22Rv1 (cell line): ENCODE data around the gene PLIN3.

Experiments used
- H3K27ac ChIP-seq: fragments of 450-650 bp; 2 replicates; pipeline ENCODE4 v1.5.1; 2017
- CTCF ChIP-seq: fragments of 450-650 bp; IDR thresholded peaks from 2 replicates; pipeline ENCODE4 v1.5.1; 2017; ENCODE audit warnings: mild to moderate bottlenecking
- ZFX ChIP-seq: fragments of 450-650 bp; IDR thresholded peaks from 2 replicates; pipeline ENCODE4 v1.6.1; 2017; ENCODE audit warnings: antibody characterized with exemption, borderline replicate concordance

Gene PLIN3

GRCh38 chr19:4910594-4911281 is 43.3 kb upstream of the PLIN3 start:
- no peak for TF ChIP-seq CTCF
- TF ChIP-seq ZFX = no peak
- peak overlapping the region; percentile 83 for H3K27ac ChIP-seq

- peak overlapping the region; percentile 83 for H3K27ac ChIP-seq
- TF ChIP-seq CTCF = no peak
- TF ChIP-seq ZFX = no peak
Observed at GRCh38 chr19:4909897-4910593, 42.6 kb upstream of the PLIN3 start.

- H3K27ac ChIP-seq = peak within 1 kb of the TSS; percentile 83
- no peak for TF ChIP-seq CTCF
- TF ChIP-seq ZFX = no peak
Observed at GRCh38 chr19:4909156-4909896, 41.9 kb upstream of the PLIN3 start, which contains the start of gene UHRF1. Gene UHRF1, plus strand, starts transcription at chr19:4909501. Its CDS starts 1,385 bp downstream, at chr19:4910886.

- H3K27ac ChIP-seq = peak overlapping the region; percentile 83
- TF ChIP-seq CTCF = no peak
- no peak for TF ChIP-seq ZFX
Observed at GRCh38 chr19:4908781-4909155, 41.3 kb upstream of the PLIN3 start.

- peak overlapping the region; percentile 83; the same call in 1 of the 2 replicates for H3K27ac ChIP-seq
- TF ChIP-seq CTCF (no peak), ZFX (no peak)
Observed at GRCh38 chr19:4908360-4908759, 40.9 kb upstream of the PLIN3 start.

- TF ChIP-seq CTCF (no peak), ZFX (no peak)
- H3K27ac ChIP-seq = no peak overlapping the region
Observed at GRCh38 chr19:4906963-4907362, 39.5 kb upstream of the PLIN3 start.
